Measurements from ENCODE around the gene ANKRD44.
"Not testable (repeated sequence)": the region's sequence is repeated elsewhere in the genome, so short reads cannot be mapped to it uniquely, and the experiment has no call there.

Gene ANKRD44

DNA sequence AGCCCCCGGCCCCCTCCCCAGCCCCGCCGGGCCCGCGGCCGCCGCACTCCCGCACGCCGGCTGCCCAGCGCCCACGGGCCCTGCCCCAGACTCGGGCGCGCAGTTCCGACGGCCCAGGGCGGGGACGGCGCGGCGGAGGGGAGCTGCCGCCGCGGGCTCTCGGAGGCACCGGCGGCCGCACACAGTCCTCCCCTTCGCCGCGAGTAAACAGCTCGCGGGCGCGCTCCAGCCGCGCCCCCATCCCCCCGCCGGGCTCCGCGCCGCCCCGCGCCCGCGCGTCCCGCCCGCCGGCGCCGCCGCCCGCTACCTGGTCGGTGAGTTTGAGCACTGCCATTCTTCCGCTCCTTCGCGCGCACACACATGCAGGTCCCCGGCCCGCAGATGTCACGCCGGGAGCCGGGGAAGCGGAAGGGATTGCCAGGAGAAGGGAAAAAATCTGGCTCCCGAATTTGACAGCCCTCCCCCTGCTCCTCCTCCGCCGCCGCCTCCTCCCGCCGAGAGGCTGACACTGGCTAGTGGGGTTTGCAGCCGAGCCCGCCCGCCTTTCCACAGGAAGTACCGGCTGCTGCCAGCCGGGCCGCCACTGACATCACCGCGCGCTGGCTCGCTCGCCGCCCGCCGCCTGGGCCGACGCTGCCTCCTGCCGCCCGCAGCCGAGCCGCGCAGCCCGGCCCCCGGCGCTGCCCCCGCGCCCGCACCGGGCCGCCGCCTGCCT lies at the start of gene ANKRD44:
Gene ANKRD44 (minus strand): TSS at position 510 of the 715 bp plus-strand sequence. CDS start 176 bp downstream, at position 334.
- in situ Hi-C loops (cut with MboI; ENCODE audit: low sequenced_read_pairs): loop anchor here (5.0 kb wide), 1 partner anchor 128 kb away; no protein-coding TSS in a partner anchor

GRCh38 chr2:197359859-197360258 lies 49.3 kb upstream of the ANKRD44 start:
- in situ Hi-C loops (cut with MboI; ENCODE audit: low sequenced_read_pairs): no loop called here

DNA sequence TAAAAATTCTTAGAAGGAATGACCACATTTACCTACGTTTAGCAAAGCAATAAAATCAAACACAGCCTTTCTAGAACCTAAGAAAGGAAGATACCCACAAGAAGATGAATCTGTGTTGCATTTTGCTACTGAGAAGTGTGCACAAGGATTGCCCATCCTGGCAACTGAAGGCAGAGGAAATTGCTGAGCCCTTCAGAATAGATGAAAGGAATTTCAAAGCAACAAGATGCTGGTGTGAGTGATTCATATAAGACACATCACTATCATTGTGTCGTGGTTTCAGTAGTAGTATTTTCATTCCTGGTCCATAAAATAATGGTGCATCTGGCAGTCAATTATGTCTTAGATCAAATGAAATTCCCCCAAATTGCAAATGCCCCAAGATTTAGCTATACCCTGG lies 48.4 kb upstream of the ANKRD44 start:
- in situ Hi-C loops (cut with MboI; ENCODE audit: low sequenced_read_pairs): no loop called here

GRCh38 chr2:197357986-197358385 lies 47.4 kb upstream of the ANKRD44 start:
- in situ Hi-C loops (cut with MboI; ENCODE audit: low sequenced_read_pairs): no loop called here

DNA sequence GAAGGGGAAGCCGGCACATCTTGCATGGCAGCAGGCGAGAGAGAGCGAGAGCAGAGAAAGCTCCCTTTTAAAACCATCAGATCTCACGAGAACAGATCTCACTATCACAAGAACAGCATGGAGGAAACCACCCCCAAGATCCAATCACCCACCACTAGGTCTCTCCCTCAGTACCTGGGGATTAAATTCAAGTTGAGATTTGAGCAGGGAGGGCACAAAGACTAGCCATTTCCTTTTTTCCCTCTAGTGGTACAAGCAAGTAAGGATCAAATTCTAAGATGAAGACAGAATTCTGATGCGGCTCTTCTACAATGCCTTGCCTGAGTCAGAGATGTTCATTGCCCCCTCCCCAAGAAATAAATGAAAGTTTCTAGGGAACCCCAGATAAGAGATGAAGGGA lies 45.6 kb upstream of the ANKRD44 start:
- in situ Hi-C loops (cut with MboI; ENCODE audit: low sequenced_read_pairs): no loop called here

DNA sequence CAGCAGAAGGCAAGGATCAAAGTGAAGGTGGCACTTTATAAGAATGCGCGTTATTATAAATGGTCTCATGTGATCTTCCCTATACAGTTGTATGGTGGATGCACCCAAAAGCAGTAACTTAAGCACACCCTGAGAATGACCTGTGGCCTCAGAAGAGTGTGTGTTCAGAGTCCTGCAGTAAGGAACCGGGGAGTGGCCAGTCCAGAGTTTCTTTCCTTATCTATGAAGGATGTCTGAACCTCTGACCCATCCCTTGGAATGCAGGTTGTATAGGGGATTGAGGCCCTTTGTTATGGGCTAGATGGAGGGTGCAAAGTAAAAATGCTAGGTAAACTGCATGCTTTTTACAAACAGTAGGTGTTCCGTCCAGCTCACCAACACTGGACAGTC lies 43.6 kb upstream of the ANKRD44 start:
- in situ Hi-C loops (cut with MboI; ENCODE audit: low sequenced_read_pairs): no loop called here

DNA sequence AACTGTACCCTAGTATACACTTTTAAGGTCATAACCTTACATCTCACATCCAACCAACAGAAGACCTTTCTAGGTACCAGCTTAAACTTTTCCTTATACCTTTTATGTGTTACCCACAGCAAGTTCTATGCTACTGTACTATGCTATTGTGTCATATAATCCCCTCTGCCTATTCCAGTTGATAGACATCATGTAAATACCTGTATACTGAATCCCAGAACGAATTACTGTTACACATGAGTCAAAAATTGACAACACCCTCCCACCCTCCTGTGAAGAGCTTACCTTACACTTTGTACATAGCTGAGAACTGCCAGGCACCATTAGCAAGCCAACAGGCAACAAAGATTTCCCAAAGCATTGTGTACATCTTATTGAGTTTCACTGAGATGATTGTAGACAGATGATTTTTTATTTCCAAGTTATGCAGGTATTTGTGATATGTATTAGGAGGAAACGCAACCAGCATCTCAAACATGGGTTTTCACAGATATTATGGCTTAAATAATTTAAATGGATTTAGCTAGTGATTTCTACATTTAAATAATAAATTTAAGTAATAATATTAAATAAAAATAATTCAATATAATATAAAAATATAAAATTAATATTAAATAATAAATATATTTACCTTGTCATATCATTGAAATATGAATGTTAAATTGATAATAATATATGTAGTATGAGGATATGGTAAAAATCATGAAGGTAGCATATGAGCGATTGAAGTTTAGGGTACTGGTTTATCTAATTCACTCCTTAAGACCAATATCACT lies 43.0 kb upstream of the ANKRD44 start:
- in situ Hi-C loops (cut with MboI; ENCODE audit: low sequenced_read_pairs): no loop called here

- in situ Hi-C loops (cut with MboI; ENCODE audit: low sequenced_read_pairs): no loop called here
These were observed 39.1 kb upstream of the ANKRD44 start for GRCh38 chr2:197349699-197350098.

DNA sequence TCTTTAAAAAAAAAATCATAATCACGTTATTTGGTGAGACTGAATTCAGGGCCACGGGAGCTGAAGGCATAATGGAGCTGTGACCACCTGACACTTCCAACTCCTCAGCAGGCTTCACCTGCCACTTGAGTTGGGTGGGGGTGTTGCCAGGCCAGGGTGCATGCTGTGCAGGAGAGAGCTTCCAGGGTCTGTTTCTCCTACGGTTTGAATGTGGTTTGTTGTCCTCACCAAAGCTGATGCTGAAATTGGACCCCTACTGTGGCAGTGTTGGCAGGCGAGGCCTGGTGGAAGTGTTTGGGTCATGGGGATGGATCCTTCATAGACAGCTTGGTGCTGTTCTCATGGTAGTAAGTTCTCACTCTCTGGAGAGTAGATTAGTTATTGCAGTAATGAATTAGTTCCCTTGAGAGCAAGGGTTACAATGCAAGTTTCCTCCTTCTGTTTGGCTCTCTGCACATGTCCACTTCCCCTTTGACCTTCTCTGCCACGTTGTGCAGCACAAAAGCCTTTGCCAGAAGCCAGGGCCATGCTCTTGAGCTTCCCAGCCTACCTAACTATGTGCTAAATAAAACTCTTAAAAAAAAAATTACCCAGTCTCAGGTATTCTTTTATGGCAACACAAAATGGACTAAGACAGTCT lies 38.3 kb upstream of the ANKRD44 start:
- in situ Hi-C loops (cut with MboI; ENCODE audit: low sequenced_read_pairs): no loop called here

GRCh38 chr2:197345846-197346370 lies 35.3 kb upstream of the ANKRD44 start:
- in situ Hi-C loops (cut with MboI; ENCODE audit: low sequenced_read_pairs): no loop called here

- in situ Hi-C loops (cut with MboI; ENCODE audit: low sequenced_read_pairs): not testable (repeated sequence)
These were observed 33.4 kb upstream of the ANKRD44 start for GRCh38 chr2:197343968-197344367.

GRCh38 chr2:197340591-197340990 lies 30.0 kb upstream of the ANKRD44 start:
- in situ Hi-C loops (cut with MboI; ENCODE audit: low sequenced_read_pairs): no loop called here

DNA sequence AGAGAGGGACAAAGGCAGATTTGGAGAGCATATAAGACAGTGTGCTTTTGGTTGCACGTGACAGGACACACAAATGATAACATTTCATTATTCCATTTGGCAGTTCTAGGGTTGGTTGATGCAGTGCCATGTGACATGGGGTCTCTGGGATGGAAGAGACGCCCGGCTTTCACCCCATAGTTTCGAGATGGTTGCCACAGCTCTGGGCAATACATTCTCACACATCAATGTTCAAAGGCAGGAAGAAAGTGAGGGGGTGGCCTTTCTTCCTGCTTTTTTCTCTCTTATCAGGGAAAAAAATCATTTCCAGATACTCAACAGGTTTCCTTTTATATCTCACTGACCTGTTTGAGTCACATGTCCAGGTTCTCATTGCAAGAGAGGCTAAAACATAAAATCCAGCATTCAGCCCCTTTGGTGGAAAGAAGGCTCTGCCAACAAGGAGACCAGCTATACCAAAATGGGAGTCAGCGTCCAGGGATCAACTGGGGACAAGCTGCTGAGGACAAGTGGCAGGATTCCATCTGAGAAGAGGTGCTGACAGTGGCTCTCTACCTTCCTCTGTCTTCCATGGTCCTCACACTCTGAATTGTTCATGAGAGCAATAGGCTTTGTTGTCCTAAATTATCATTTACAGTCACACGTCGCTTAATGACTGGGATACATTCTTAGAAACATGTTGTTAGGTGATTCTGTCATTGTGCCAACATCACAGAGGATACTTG lies 29.1 kb upstream of the ANKRD44 start:
- in situ Hi-C loops (cut with MboI; ENCODE audit: low sequenced_read_pairs): no loop called here

DNA sequence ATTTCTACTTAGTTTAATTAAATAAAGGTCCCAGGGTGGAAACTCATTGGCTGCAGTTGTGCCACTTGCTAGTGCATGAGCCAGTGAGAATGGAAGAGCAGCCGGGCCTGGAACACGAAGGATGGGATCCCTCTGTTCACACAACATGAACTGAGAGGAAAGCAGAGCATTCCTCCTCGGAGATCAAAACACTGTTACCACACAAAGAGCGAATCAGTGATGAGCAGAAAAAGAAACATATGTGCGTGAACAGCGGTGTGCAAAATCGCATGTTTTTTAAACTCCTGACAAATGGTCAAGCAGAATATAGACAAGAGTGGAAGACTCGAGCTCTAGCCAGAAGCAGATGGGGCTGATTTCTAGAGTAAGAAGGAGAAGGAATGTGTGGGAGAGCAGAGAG lies 28.4 kb upstream of the ANKRD44 start:
- in situ Hi-C loops (cut with MboI; ENCODE audit: low sequenced_read_pairs): no loop called here

GRCh38 chr2:197332641-197333040 lies 22.1 kb upstream of the ANKRD44 start:
- in situ Hi-C loops (cut with MboI; ENCODE audit: low sequenced_read_pairs): no loop called here

DNA sequence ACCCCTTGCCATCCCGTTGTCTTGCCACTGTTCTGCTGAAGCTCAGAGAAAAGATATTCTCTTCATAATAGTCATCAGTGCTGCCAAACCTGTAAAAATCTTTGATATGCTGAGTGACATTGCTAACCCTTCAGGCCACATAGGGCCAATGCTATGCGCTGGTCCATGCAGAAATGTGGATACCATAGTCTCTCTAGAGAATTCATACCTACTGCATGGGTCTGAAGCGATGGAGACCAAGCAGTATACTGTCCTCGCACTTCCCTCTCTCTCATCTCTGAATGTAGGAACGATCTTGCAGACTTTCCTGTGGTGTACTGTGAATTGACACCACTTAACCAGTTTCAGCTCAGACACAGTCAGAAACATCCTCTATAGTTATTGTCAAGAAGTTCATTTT lies 17.9 kb upstream of the ANKRD44 start:
- in situ Hi-C loops (cut with MboI; ENCODE audit: low sequenced_read_pairs): no loop called here

DNA sequence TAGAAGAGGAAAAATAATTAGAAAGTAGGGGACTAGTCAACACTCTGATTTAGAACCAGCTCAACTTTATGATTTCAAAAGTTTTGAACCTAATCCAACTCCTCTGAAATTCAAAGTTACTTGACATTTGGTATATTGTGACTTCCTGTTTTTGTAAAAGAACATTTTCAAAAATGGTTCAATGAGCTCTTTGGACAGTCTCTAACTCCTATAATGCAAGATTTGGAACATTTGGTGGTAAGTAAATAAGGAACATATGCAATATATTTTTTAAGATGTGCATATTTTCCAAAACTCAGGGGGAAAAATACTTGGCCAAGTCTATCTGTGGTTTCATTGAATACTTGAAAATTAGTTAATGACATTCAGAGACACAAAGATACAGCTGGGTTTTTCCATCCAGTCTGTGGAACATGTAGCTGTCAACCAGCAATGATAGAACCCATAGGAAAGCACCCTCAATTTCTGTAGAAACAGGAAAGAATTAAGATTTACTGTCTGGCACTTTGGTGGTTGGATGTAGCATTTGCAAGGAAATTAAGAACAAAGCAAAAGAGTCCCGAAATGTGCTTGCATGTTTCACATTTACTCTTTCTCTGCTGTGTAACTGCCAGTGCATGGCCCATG lies 17.0 kb upstream of the ANKRD44 start:
- in situ Hi-C loops (cut with MboI; ENCODE audit: low sequenced_read_pairs): no loop called here

DNA sequence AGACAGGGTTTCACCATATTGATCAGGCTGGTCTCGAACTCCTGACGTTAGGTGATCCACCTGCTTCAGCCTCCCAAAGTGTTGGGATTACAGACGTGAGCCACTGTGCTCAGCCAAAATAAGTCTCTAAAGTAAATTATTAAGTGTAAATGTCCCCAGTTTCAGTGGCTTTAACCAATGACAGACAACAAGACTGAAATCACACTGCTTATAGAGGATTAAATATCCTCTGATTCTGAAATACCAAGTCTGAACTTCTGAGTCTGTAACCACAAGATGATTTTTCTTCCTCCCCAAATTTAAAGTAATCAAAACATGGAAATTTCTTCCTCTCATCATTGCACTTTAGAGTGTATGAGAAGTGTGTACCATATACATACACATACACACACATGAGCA lies 16.5 kb upstream of the ANKRD44 start:
- in situ Hi-C loops (cut with MboI; ENCODE audit: low sequenced_read_pairs): no loop called here

GRCh38 chr2:197324801-197325200 lies 14.2 kb upstream of the ANKRD44 start:
- in situ Hi-C loops (cut with MboI; ENCODE audit: low sequenced_read_pairs): no loop called here
